ENCODE results near the gene PDCD10.

Gene PDCD10

GRCh38 chr3:167734498-167735232, at the start of gene PDCD10:
Gene PDCD10, minus strand, starts transcription at chr3:167734892. Its CDS starts 14,735 bp downstream, at chr3:167720157.
- H3K9me3 ChIP-seq (ENCODE audit: control insufficient read depth in 2 of 2, low read length in 2 of 2), result no peaks in the 10 kb centered on the region
- no peaks in the 10 kb centered on the region for H3K27me3 ChIP-seq (ENCODE audit: control insufficient read depth in 2 of 2, insufficient read depth in 2 of 2, low read length in 2 of 2)
- peak within 1 kb of the TSS; percentile 98 to 100 for H3K4me3 ChIP-seq (ENCODE audit: low read length in 2 of 2)
- no peaks in the 10 kb centered on the region for H3K36me3 ChIP-seq (ENCODE audit: control insufficient read depth in 2 of 2, insufficient read depth in 2 of 2, low read length in 2 of 2)
- peak within 1 kb of the TSS; percentile 85 to 96 for H3K9ac ChIP-seq (ENCODE audit: low read depth in 1 of 2, low read length in 2 of 2)
- H3K4me1 ChIP-seq (ENCODE audit: control insufficient read depth in 2 of 2, insufficient read depth in 2 of 2, low read length in 2 of 2), result peaks cover 16 to 24% of the 10 kb centered on the region in 2 donors
- H3K27ac ChIP-seq (ENCODE audit: low read depth in 2 of 2, low read length in 2 of 2), result peak within 1 kb of the TSS; percentile 91 to 93

DNA sequence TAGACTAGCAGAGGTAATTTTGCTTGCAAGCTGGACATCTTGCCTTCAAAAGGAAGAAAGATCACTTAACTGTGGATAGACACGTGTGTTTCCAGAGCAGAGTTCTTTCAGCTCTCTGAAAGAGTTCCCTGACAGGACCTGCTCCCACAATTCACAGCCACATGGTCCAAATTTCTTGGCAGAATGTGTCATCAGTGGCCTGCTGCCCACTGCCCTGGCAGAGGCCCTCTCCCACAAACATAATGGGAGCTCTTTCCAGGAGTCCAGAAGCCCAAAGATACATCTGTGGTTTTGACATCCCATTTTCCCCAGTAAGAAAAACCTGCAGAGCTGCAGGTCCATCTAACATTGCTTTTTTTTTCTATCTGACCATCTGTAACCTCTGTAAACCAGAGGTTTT, 49.1 kb upstream of the PDCD10 start:
- H3K36me3 ChIP-seq (ENCODE audit: control insufficient read depth in 2 of 2, insufficient read depth in 2 of 2, low read length in 2 of 2), result no peaks in the 10 kb centered on the region
- H3K9me3 ChIP-seq (ENCODE audit: control insufficient read depth in 2 of 2, low read length in 2 of 2), result no peaks in the 10 kb centered on the region
- no peak overlapping the region for H3K4me3 ChIP-seq (ENCODE audit: low read length in 2 of 2)
- H3K27ac ChIP-seq (ENCODE audit: low read depth in 2 of 2, low read length in 2 of 2), result no peak overlapping the region
- no peak overlapping the region for H3K9ac ChIP-seq (ENCODE audit: low read depth in 1 of 2, low read length in 2 of 2)
- H3K27me3 ChIP-seq (ENCODE audit: control insufficient read depth in 2 of 2, insufficient read depth in 2 of 2, low read length in 2 of 2), result no peaks in the 10 kb centered on the region
- H3K4me1 ChIP-seq (ENCODE audit: control insufficient read depth in 2 of 2, insufficient read depth in 2 of 2, low read length in 2 of 2), result no peaks in the 10 kb centered on the region

DNA sequence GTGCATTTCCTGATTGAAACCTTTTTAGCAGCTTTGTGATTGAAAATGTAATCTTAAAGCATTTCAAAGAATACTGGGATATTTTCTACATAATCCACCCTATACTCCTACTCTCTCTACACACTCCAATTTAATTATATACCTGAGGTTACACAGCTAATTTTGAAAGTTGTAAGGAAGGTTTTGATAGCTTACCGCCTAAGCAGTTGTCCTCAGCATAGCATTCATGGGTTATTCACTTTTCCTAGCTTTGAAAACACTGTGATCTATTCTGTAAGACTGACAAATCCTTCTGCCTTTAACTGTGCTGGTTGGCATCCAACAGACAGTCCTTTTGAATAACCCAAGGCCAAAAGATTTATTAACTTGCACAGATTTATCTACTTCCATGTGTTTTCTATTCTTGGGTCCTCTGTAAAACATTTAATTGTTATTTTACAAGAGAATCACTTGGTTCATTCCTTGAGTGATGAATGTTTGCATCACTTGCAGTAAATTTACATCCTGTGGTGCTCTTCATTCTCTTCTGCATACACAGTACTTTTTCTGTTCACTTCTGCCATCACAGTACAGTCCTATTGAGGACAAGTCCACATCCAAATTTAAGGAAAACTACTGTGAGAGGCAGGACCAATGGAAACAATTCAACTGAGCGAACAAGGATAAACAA, 45.7 kb upstream of the PDCD10 start:
- Histone ChIP-seq H3K9me3 (ENCODE audit: control insufficient read depth in 2 of 2, low read length in 2 of 2) (no peaks in the 10 kb centered on the region), H3K27ac (ENCODE audit: low read depth in 2 of 2, low read length in 2 of 2) (no peak overlapping the region), H3K9ac (ENCODE audit: low read depth in 1 of 2, low read length in 2 of 2) (no peak overlapping the region)

GRCh38 chr3:167777356-167777755, 42.7 kb upstream of the PDCD10 start:
- no peaks in the 10 kb centered on the region for H3K4me1 ChIP-seq (ENCODE audit: control insufficient read depth in 2 of 2, insufficient read depth in 2 of 2, low read length in 2 of 2)
- no peak overlapping the region for H3K9ac ChIP-seq (ENCODE audit: low read depth in 1 of 2, low read length in 2 of 2)
- no peaks in the 10 kb centered on the region for H3K9me3 ChIP-seq (ENCODE audit: control insufficient read depth in 2 of 2, low read length in 2 of 2)
- H3K27me3 ChIP-seq (ENCODE audit: control insufficient read depth in 2 of 2, insufficient read depth in 2 of 2, low read length in 2 of 2), result no peaks in the 10 kb centered on the region
- no peaks in the 10 kb centered on the region for H3K36me3 ChIP-seq (ENCODE audit: control insufficient read depth in 2 of 2, insufficient read depth in 2 of 2, low read length in 2 of 2)
- no peak overlapping the region for H3K27ac ChIP-seq (ENCODE audit: low read depth in 2 of 2, low read length in 2 of 2)
- no peak overlapping the region for H3K4me3 ChIP-seq (ENCODE audit: low read length in 2 of 2)

More for the DNA sequence above, 45.7 kb upstream of the PDCD10 start:
- Histone ChIP-seq H3K27me3 (ENCODE audit: control insufficient read depth in 2 of 2, insufficient read depth in 2 of 2, low read length in 2 of 2) (no peaks in the 10 kb centered on the region), H3K4me3 (ENCODE audit: low read length in 2 of 2) (no peak overlapping the region), H3K36me3 (ENCODE audit: control insufficient read depth in 2 of 2, insufficient read depth in 2 of 2, low read length in 2 of 2) (no peaks in the 10 kb centered on the region), H3K4me1 (ENCODE audit: control insufficient read depth in 2 of 2, insufficient read depth in 2 of 2, low read length in 2 of 2) (no peaks in the 10 kb centered on the region)

DNA sequence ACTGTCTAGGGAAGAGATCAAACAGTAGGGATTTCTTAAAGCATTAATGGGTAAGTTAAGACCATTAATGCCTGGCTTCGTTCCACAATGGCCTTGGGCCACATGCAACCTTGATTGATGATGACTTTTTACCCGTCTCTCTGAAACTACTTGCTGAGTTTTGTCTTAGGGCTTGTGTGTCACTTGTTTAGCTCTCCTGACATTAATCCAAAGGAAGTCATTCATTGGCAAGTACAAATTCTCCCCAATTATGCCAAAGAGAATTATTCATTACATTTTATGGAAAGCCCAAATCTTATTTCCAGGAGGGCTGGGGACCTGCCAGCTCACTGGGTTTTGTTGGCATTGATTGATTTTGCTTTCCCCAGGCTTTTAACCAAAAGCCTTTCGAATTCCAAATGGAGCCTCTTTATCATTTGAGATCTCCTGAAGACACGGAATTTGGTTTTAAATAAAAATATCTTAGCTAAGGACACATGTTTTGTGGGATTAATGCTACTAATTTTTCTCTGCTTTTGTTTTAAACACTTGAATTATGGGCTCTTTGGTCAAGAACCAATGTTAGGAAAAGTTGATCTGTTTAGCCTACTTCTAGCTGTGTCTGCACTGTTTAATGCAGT, 41.5 kb upstream of the PDCD10 start:
- Histone ChIP-seq H3K27me3 (ENCODE audit: control insufficient read depth in 2 of 2, insufficient read depth in 2 of 2, low read length in 2 of 2) (no peaks in the 10 kb centered on the region), H3K9me3 (ENCODE audit: control insufficient read depth in 2 of 2, low read length in 2 of 2) (no peaks in the 10 kb centered on the region), H3K9ac (ENCODE audit: low read depth in 1 of 2, low read length in 2 of 2) (no peak overlapping the region), H3K27ac (ENCODE audit: low read depth in 2 of 2, low read length in 2 of 2) (no peak overlapping the region), H3K36me3 (ENCODE audit: control insufficient read depth in 2 of 2, insufficient read depth in 2 of 2, low read length in 2 of 2) (no peaks in the 10 kb centered on the region), H3K4me3 (ENCODE audit: low read length in 2 of 2) (no peak overlapping the region), H3K4me1 (ENCODE audit: control insufficient read depth in 2 of 2, insufficient read depth in 2 of 2, low read length in 2 of 2) (no peaks in the 10 kb centered on the region)

DNA sequence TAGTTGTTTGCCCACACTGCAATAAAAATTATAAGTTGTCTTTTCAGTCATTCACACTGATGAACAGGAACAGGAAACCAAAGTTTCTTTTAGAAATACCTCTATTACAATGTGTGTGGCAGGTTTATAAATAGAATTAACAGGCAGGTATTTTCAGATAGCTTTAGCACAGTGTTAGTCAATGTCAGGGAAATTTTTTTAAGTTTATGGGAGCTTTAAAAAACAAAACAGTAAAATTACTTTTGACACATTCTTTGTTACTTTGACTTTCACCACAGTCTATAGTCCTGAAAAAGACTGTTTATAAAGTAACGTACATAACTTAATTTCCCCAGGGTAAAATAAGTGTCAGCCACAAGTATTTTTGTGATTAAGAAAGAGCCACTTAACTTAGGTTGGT, 38.9 kb upstream of the PDCD10 start:
- no peaks in the 10 kb centered on the region for H3K36me3 ChIP-seq (ENCODE audit: control insufficient read depth in 2 of 2, insufficient read depth in 2 of 2, low read length in 2 of 2)
- no peaks in the 10 kb centered on the region for H3K4me1 ChIP-seq (ENCODE audit: control insufficient read depth in 2 of 2, insufficient read depth in 2 of 2, low read length in 2 of 2)
- no peak overlapping the region for H3K9ac ChIP-seq (ENCODE audit: low read depth in 1 of 2, low read length in 2 of 2)
- no peaks in the 10 kb centered on the region for H3K27me3 ChIP-seq (ENCODE audit: control insufficient read depth in 2 of 2, insufficient read depth in 2 of 2, low read length in 2 of 2)
- no peaks in the 10 kb centered on the region for H3K9me3 ChIP-seq (ENCODE audit: control insufficient read depth in 2 of 2, low read length in 2 of 2)
- no peak overlapping the region for H3K4me3 ChIP-seq (ENCODE audit: low read length in 2 of 2)
- no peak overlapping the region for H3K27ac ChIP-seq (ENCODE audit: low read depth in 2 of 2, low read length in 2 of 2)

DNA sequence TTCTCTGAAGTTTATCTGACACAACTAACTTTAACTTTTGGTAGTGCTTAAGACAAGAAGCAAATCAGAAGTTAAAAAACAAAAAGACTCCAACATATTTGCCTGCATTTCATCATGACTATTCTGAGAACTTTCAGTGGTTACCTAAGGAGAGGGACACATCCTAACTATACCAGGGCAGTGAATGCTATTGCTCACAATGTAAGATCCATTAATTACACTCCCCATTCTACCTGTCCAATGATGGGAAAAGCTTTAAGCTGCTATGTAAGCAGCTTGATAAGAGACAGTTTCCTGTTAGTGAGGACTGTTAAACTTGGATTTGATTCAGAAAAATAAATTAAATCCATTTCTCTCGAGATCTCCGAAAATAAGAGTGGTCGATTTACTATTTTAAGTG, 38.3 kb upstream of the PDCD10 start:
- H3K27ac ChIP-seq (ENCODE audit: low read depth in 2 of 2, low read length in 2 of 2), result no peak overlapping the region
- H3K4me1 ChIP-seq (ENCODE audit: control insufficient read depth in 2 of 2, insufficient read depth in 2 of 2, low read length in 2 of 2), result no peaks in the 10 kb centered on the region
- H3K36me3 ChIP-seq (ENCODE audit: control insufficient read depth in 2 of 2, insufficient read depth in 2 of 2, low read length in 2 of 2), result no peaks in the 10 kb centered on the region
- no peaks in the 10 kb centered on the region for H3K27me3 ChIP-seq (ENCODE audit: control insufficient read depth in 2 of 2, insufficient read depth in 2 of 2, low read length in 2 of 2)
- no peak overlapping the region for H3K4me3 ChIP-seq (ENCODE audit: low read length in 2 of 2)
- no peaks in the 10 kb centered on the region for H3K9me3 ChIP-seq (ENCODE audit: control insufficient read depth in 2 of 2, low read length in 2 of 2)
- no peak overlapping the region for H3K9ac ChIP-seq (ENCODE audit: low read depth in 1 of 2, low read length in 2 of 2)

- Histone ChIP-seq H3K9ac (ENCODE audit: low read depth in 1 of 2, low read length in 2 of 2) (no peak overlapping the region), H3K4me3 (ENCODE audit: low read length in 2 of 2) (no peak overlapping the region), H3K27ac (ENCODE audit: low read depth in 2 of 2, low read length in 2 of 2) (no peak overlapping the region), H3K4me1 (ENCODE audit: control insufficient read depth in 2 of 2, insufficient read depth in 2 of 2, low read length in 2 of 2) (no peaks in the 10 kb centered on the region), H3K27me3 (ENCODE audit: control insufficient read depth in 2 of 2, insufficient read depth in 2 of 2, low read length in 2 of 2) (no peaks in the 10 kb centered on the region), H3K9me3 (ENCODE audit: control insufficient read depth in 2 of 2, low read length in 2 of 2) (peaks cover 0 to 2% of the 10 kb centered on the region in 2 donors), H3K36me3 (ENCODE audit: control insufficient read depth in 2 of 2, insufficient read depth in 2 of 2, low read length in 2 of 2) (no peaks in the 10 kb centered on the region)
Observed at GRCh38 chr3:167762296-167762695, 27.6 kb upstream of the PDCD10 start.

DNA sequence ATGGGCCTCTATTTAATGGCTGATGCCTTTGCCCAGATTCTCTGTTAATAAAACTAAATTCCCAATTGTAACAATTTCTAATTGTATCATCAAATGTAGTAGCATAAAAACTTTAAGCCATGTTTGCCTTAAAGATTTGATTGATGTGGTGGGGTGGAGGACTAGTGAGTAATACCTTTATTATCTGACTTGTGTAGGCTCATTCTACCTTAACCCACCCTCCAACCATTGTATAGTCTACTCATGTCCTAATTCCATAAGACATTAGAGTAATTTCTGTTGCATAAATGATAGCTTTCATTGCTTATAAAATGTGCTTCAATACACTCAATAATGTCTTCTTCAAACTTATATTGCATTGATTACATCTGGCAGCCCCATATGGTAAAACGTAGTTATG, 26.6 kb upstream of the PDCD10 start:
- Histone ChIP-seq H3K9ac (ENCODE audit: low read depth in 1 of 2, low read length in 2 of 2) (no peak overlapping the region), H3K9me3 (ENCODE audit: control insufficient read depth in 2 of 2, low read length in 2 of 2) (peaks cover 0 to 2% of the 10 kb centered on the region in 2 donors), H3K27ac (ENCODE audit: low read depth in 2 of 2, low read length in 2 of 2) (no peak overlapping the region), H3K36me3 (ENCODE audit: control insufficient read depth in 2 of 2, insufficient read depth in 2 of 2, low read length in 2 of 2) (no peaks in the 10 kb centered on the region), H3K4me3 (ENCODE audit: low read length in 2 of 2) (no peak overlapping the region), H3K4me1 (ENCODE audit: control insufficient read depth in 2 of 2, insufficient read depth in 2 of 2, low read length in 2 of 2) (no peaks in the 10 kb centered on the region), H3K27me3 (ENCODE audit: control insufficient read depth in 2 of 2, insufficient read depth in 2 of 2, low read length in 2 of 2) (no peaks in the 10 kb centered on the region)

- Histone ChIP-seq H3K27ac (ENCODE audit: low read depth in 2 of 2, low read length in 2 of 2) (no peak overlapping the region), H3K4me1 (ENCODE audit: control insufficient read depth in 2 of 2, insufficient read depth in 2 of 2, low read length in 2 of 2) (no peaks in the 10 kb centered on the region), H3K4me3 (ENCODE audit: low read length in 2 of 2) (no peak overlapping the region), H3K27me3 (ENCODE audit: control insufficient read depth in 2 of 2, insufficient read depth in 2 of 2, low read length in 2 of 2) (no peaks in the 10 kb centered on the region), H3K9me3 (ENCODE audit: control insufficient read depth in 2 of 2, low read length in 2 of 2) (no peaks in the 10 kb centered on the region), H3K36me3 (ENCODE audit: control insufficient read depth in 2 of 2, insufficient read depth in 2 of 2, low read length in 2 of 2) (no peaks in the 10 kb centered on the region), H3K9ac (ENCODE audit: low read depth in 1 of 2, low read length in 2 of 2) (no peak overlapping the region)
Observed at GRCh38 chr3:167754049-167754448, 19.4 kb upstream of the PDCD10 start.

Data from mucosa of rectum (tissue), 2 donors.